Putamen (tissue), 1 donor: ENCODE measurements around the gene GON7.

Source experiments
- DNase-seq: peaks from one replicate; pipeline ENCODE4 v3.0.0-alpha.2; 2016; ENCODE audit warnings: low spot score

GON7 gene

DNA sequence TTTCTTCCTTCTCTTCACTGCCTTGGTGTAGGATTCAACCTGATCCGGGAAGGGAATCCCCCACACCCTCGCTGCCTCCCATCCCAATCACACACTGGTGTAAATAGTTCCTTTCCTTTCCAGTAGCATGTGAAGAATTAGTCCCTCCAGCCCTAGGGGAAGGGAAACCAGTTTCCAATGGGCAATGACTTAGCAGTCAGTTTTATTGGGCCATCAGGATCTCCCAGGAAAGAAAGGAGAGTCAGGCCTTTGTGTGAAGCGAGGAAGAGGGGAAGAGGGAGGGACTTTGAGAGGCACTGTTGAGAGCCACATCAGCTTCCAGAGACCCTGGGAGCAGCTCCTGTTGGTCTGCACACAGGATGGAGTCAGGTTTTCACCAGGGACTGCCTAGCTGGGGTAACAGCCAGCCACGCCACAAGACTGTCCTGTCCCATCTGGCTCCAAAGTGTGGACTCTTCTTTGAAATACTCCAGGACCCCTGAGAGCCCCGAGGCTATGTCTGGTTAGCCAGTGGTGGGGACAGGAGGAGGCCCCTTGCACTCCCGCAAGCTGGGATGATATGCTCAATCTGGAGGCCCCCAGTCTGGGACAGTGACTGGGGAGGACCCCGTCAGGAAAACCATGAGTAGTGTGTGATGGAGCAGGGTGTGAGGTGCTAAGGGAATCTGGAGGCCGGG lies 50.0 kb downstream of the GON7 start:
- DNase-seq, result no peak

DNA sequence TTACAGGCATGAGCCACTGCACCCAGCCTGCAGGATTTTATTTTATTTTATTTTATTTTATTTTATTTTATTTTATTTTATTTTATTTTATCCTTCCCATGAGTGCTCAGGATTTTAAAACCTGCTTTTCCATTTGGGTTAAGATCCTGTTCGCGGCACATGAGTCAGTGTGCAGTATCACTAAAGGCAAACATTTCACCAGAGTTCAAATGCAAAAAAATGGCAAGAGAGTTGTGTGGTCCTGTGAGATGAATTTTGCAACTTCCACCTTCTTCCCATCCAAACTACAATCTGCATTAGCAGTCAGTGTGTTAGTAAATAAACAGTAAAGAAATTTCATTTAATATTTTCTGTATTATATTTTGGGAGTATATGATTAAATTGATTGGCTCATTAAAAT lies 51.2 kb downstream of the GON7 start:
- DNase-seq, result no peak

DNA sequence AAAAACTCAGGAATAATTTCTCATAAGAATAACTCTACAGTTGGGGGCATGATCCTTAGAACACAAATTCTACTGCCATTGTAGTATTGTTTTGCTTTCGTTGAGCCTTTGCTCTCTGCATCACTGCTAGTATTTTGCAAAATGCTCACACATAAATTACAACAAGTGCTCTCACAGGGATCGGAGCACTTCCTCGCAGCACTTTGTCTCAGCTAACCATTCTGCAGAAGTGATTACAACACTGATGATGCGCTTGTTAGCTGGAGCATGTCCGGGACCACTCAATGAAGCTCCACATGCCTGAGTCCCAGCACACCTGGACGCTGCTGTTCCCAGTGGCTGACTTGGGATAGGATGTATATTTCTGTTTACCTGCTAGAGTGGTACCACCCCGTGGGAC lies 53.7 kb downstream of the GON7 start:
- DNase-seq, result no peak
